Forelimb muscle (tissue), 1 donor: ENCODE results near the gene PCDHGA6. TPM values are rescaled to one million over a fixed set of nuclear protein-coding genes. Genes with fewer than 3 reads are reported as not detected.
"Not testable (repeated sequence)": the region's sequence is repeated elsewhere in the genome, so short reads cannot be mapped to it uniquely, and the experiment has no call there.

Experiments
- DNase-seq: peaks from one replicate; pipeline ENCODE4 v3.0.0-alpha.2; 2013; ENCODE audit warnings: low read depth
- polyA plus RNA-seq: library from polyadenylated mRNA; unstranded; fragments of 120-200 nt; gene quantifications from one replicate; pipeline ENCODE4 v1.2.1, GENCODE V29; 2013; ENCODE audit not compliant: insufficient read length

Gene PCDHGA6
- polyA plus RNA-seq, 1 donor: 2.6 TPM

GRCh38 chr5:141392429-141393198 is 18.9 kb downstream of the PCDHGA6 start, which contains the start of gene PCDHGA8:
PCDHGA8 (plus strand) TSS chr5:141392633; CDS start chr5:141392814, 181 bp downstream.
- DNase-seq: no peak

GRCh38 chr5:141393267-141393666 is 19.6 kb downstream of the PCDHGA6 start:
- DNase-seq: no peak

GRCh38 chr5:141394401-141395187 is 20.9 kb downstream of the PCDHGA6 start:
- DNase-seq: not testable (repeated sequence)

GRCh38 chr5:141397756-141398551 is 24.3 kb downstream of the PCDHGA6 start, which contains the start of gene PCDHGB5:
PCDHGB5 (plus strand) TSS chr5:141397947; CDS start chr5:141398128, 181 bp downstream.
- not testable (repeated sequence) for DNase-seq

- no peak for DNase-seq
These were observed 24.9 kb downstream of the PCDHGA6 start for GRCh38 chr5:141398608-141399007.

- no peak for DNase-seq
These were observed 26.0 kb downstream of the PCDHGA6 start for GRCh38 chr5:141399555-141400258.

- no peak for DNase-seq
These were observed 29.0 kb downstream of the PCDHGA6 start, which contains the start of gene PCDHGA9 for GRCh38 chr5:141402553-141403243. PCDHGA9 (plus strand) TSS chr5:141402778; CDS start chr5:141402953, 175 bp downstream.

- no peak for DNase-seq
These were observed 29.7 kb downstream of the PCDHGA6 start for GRCh38 chr5:141403387-141403786.

- not testable (repeated sequence) for DNase-seq
These were observed 34.3 kb downstream of the PCDHGA6 start, which contains the start of gene PCDHGB6 for GRCh38 chr5:141407790-141408505. PCDHGB6 (plus strand) TSS chr5:141408021; CDS start chr5:141408203, 182 bp downstream.

- no peak for DNase-seq
These were observed 36.1 kb downstream of the PCDHGA6 start for GRCh38 chr5:141409598-141410306.

- DNase-seq: no peak
These were observed 37.9 kb downstream of the PCDHGA6 start for GRCh38 chr5:141411575-141411974.

- no peak for DNase-seq
These were observed 39.3 kb downstream of the PCDHGA6 start, which contains the start of gene PCDHGA10 for GRCh38 chr5:141412854-141413539. PCDHGA10 (plus strand) TSS chr5:141412987; CDS start chr5:141413176, 189 bp downstream.

- DNase-seq: no peak
These were observed 39.9 kb downstream of the PCDHGA6 start for GRCh38 chr5:141413540-141414069.

GRCh38 chr5:141414548-141415274 is 41.0 kb downstream of the PCDHGA6 start:
- not testable (repeated sequence) for DNase-seq

- DNase-seq: not testable (repeated sequence)
These were observed 41.6 kb downstream of the PCDHGA6 start for GRCh38 chr5:141415275-141415618.

GRCh38 chr5:141417494-141418172 is 43.9 kb downstream of the PCDHGA6 start, which contains the start of gene PCDHGB7:
PCDHGB7 (plus strand) TSS chr5:141417677; CDS start chr5:141417860, 183 bp downstream.
- not testable (repeated sequence) for DNase-seq
